Motor neuron (in vitro differentiated cells): ENCODE data around the gene ELK3. TPM values are rescaled to one million over a fixed set of nuclear protein-coding genes. Genes with fewer than 3 reads are reported as not detected.

ENCODE experiments used
- total RNA-seq, 8 experiments: library from RNA; unstranded; fragments of 300-600 nt; gene quantifications; 2 replicates each; pipeline versions ENCODE4 v1.2.3 to v1.2.4, GENCODE V29; 2022

The ELK3 gene
- total RNA-seq, 8 experiments from 2014 or later: 0.92 to 30.7 (median 4.5) TPM

Other genes with a start within 250 kb of the ELK3 start
- 10 to 100 TPM in 1 of 8 experiments, 1 to 10 TPM in 2, under 1 TPM in 5; under 0.01 to 32.4 (median 0.58) TPM for gene HAL, start 198.0 kb upstream of the ELK3 start, total RNA-seq
- gene LTA4H, start 158.8 kb upstream of the ELK3 start, total RNA-seq: 100 to 1,000 TPM in 3 of 8 experiments, 10 to 100 TPM in 5; 56.7 to 258 (median 66.9) TPM
- gene CDK17, start 206.1 kb downstream of the ELK3 start, total RNA-seq: 10 to 100 TPM; 28.5 to 61.1 (median 45.5) TPM